Lower lobe of right lung (tissue), 2 donors: ENCODE data around the gene SYNPO. TPM values are rescaled to one million over a fixed set of nuclear protein-coding genes. Genes with fewer than 3 reads are reported as not detected.

Experiments used
- ATAC-seq, 2 donors: fragments of 200-7000 bp; cut with Tn5 transposase; one replicate each; pipeline ENCODE4 v1.9.1; 2020 to 2022; ENCODE audit warnings: mild to moderate bottlenecking in 2 of 2, moderate library complexity in 2 of 2
- DNase-seq: peaks from one replicate; pipeline ENCODE4 v3.0.0-alpha.2; 2020
- H3K27ac ChIP-seq: fragments of 200-600 bp; one replicate; pipeline ENCODE4 v1.8.0; 2022
- H3K27me3 ChIP-seq: fragments of 200-600 bp; one replicate; pipeline ENCODE4 v1.8.0; 2022; ENCODE audit warnings: low read depth
- H3K36me3 ChIP-seq: fragments of 200-600 bp; one replicate; pipeline ENCODE4 v1.8.0; 2022; ENCODE audit warnings: mild to moderate bottlenecking
- H3K4me1 ChIP-seq: fragments of 200-600 bp; one replicate; pipeline ENCODE4 v1.8.0; 2022
- H3K4me3 ChIP-seq: fragments of 200-600 bp; one replicate; pipeline ENCODE4 v1.8.0; 2022; ENCODE audit warnings: mild to moderate bottlenecking
- H3K9me3 ChIP-seq: fragments of 200-600 bp; one replicate; pipeline ENCODE4 v1.8.0; 2022
- CTCF ChIP-seq: fragments of 200-600 bp; IDR thresholded peaks from one replicate; pipeline ENCODE4 v1.8.0; 2022; ENCODE audit warnings: antibody characterized with exemption, mild to moderate bottlenecking
- intact Hi-C: fragments of 100-400 bp; cut with DNase I; formaldehyde crosslinking; loops from one replicate; pipeline ENCODE4 v1.11.0; 2022
- total RNA-seq: library from RNA; stranded (reverse); fragmentation: NEBNext Ultra II Directional; extraction: Animal tissue kit (Norgen Biotek cat#: 25700); gene quantifications from one replicate; pipeline ENCODE4 v1.2.1, GENCODE V29; 2021
- donor health status: DM: no; HTN: yes; CAD: no; lungs with severe emphysema.

The SYNPO gene
- total RNA-seq, 1 donor from 2014 or later: 90.6 TPM

GRCh38 chr5:150599917-150600511, 40.4 kb upstream of the SYNPO start:
- H3K27ac ChIP-seq: peak overlapping the region; percentile 38
- TF ChIP-seq CTCF: no peak
- H3K9me3 ChIP-seq: no peaks in the 10 kb centered on the region
- H3K27me3 ChIP-seq: no peaks in the 10 kb centered on the region
- peaks cover 40% of the 10 kb centered on the region for H3K4me1 ChIP-seq
- no peaks in the 10 kb centered on the region for H3K36me3 ChIP-seq
- H3K4me3 ChIP-seq: no peak overlapping the region
- peak; percentile 75 to 89 for ATAC-seq
- peak; percentile 83 for DNase-seq
- intact Hi-C loops: no loop called here

- Histone ChIP-seq H3K36me3 (no peaks in the 10 kb centered on the region), H3K9me3 (no peaks in the 10 kb centered on the region), H3K27ac (peak overlapping the region; percentile 38), H3K4me1 (peaks cover 32% of the 10 kb centered on the region), H3K27me3 (no peaks in the 10 kb centered on the region), H3K4me3 (no peak overlapping the region)
- no peak for TF ChIP-seq CTCF
- intact Hi-C loops: no loop called here
- ATAC-seq (peak in 1 of 2 donors; percentile 18), DNase-seq (peak; percentile 43)
Measured at GRCh38 chr5:150600616-150601490, 39.6 kb upstream of the SYNPO start.

- Histone ChIP-seq H3K27ac (no peak overlapping the region), H3K4me1 (peaks cover 27% of the 10 kb centered on the region), H3K4me3 (no peak overlapping the region), H3K9me3 (no peaks in the 10 kb centered on the region), H3K36me3 (no peaks in the 10 kb centered on the region), H3K27me3 (no peaks in the 10 kb centered on the region)
- ATAC-seq (no peak), DNase-seq (peak; percentile 36)
- intact Hi-C loops: no loop called here
- no peak for TF ChIP-seq CTCF
Measured at GRCh38 chr5:150601491-150602345, 38.7 kb upstream of the SYNPO start.

GRCh38 chr5:150603052-150603451, 37.4 kb upstream of the SYNPO start:
- Histone ChIP-seq H3K4me3 (no peak overlapping the region), H3K4me1 (peaks cover 27% of the 10 kb centered on the region), H3K27me3 (no peaks in the 10 kb centered on the region), H3K36me3 (no peaks in the 10 kb centered on the region), H3K27ac (no peak overlapping the region), H3K9me3 (no peaks in the 10 kb centered on the region)
- no peak for TF ChIP-seq CTCF
- no peak for ATAC-seq
- DNase-seq: peak; percentile 39
- intact Hi-C loops: no loop called here

- H3K9me3 ChIP-seq: no peaks in the 10 kb centered on the region
- DNase-seq (no peak), ATAC-seq (no peak)
- no peak overlapping the region for H3K27ac ChIP-seq
- no peak overlapping the region for H3K4me3 ChIP-seq
- no peak for TF ChIP-seq CTCF
- no peaks in the 10 kb centered on the region for H3K27me3 ChIP-seq
- H3K36me3 ChIP-seq: no peaks in the 10 kb centered on the region
- intact Hi-C loops: no loop called here
- peaks cover 27% of the 10 kb centered on the region for H3K4me1 ChIP-seq
Measured at GRCh38 chr5:150603491-150603890, 37.0 kb upstream of the SYNPO start.
